SK-N-SH treated with all-trans-retinoic acid at 6 μM for 48 hours (cell line): Measurements from ENCODE around the gene AQP10.

Experiments used
- ATAC-seq: fragments of 200-7000 bp; cut with Tn5 transposase; 3 replicates; pipeline ENCODE4 v1.9.1; 2020; ENCODE audit warnings: mild to moderate bottlenecking, moderate library complexity
- ARNTL ChIP-seq: fragments of 450-650 bp; formaldehyde crosslinking; IDR thresholded peaks from 2 replicates; pipeline ENCODE4 v1.5.0; 2020; ENCODE audit warnings: low read depth, mild to moderate bottlenecking, moderate library complexity, borderline replicate concordance
- CREB5 ChIP-seq: fragments of 250-450 bp; sonication (Bioruptor Pico); IDR thresholded peaks from 2 replicates; pipeline ENCODE4 v1.5.1; 2020; ENCODE audit warnings: low read depth, mild to moderate bottlenecking, moderate library complexity
- CSDC2 ChIP-seq: fragments of 250-450 bp; sonication (Bioruptor Pico); IDR thresholded peaks from 2 replicates; pipeline ENCODE4 v1.5.0; 2020; ENCODE audit warnings: mild to moderate bottlenecking, moderate library complexity
- CSRNP3 ChIP-seq: fragments of 250-450 bp; sonication (Bioruptor Pico); IDR thresholded peaks from 2 replicates; pipeline ENCODE4 v1.5.1; 2021; ENCODE audit warnings: mild to moderate bottlenecking, moderate library complexity
- ESRRG ChIP-seq: fragments of 250-450 bp; sonication (Bioruptor Pico); IDR thresholded peaks from 2 replicates; pipeline ENCODE4 v1.6.1; 2021; ENCODE audit warnings: mild to moderate bottlenecking
- GLIS3 ChIP-seq: fragments of 250-450 bp; sonication (Bioruptor Pico); IDR thresholded peaks from 2 replicates; pipeline ENCODE4 v1.5.0; 2020; ENCODE audit warnings: mild to moderate bottlenecking, moderate library complexity
- ISL1 ChIP-seq: fragments of 250-450 bp; sonication (Bioruptor Pico); IDR thresholded peaks from 2 replicates; pipeline ENCODE4 v2.1.2; 2022; ENCODE audit warnings: mild to moderate bottlenecking, moderate library complexity
- OSR1 ChIP-seq: fragments of 250-450 bp; sonication (Bioruptor Pico); IDR thresholded peaks from 2 replicates; pipeline ENCODE4 v1.8.0; 2022; ENCODE audit warnings: moderate library complexity, mild to moderate bottlenecking, inconsistent platforms
- PATZ1 ChIP-seq: fragments of 250-450 bp; sonication (Bioruptor Pico); IDR thresholded peaks from 2 replicates; pipeline ENCODE4 v1.8.0; 2020; ENCODE audit warnings: mild to moderate bottlenecking, moderate library complexity, borderline replicate concordance
- POU6F1 ChIP-seq: fragments of 250-450 bp; sonication (Bioruptor Pico); IDR thresholded peaks from 2 replicates; pipeline ENCODE4 v1.8.0; 2021; ENCODE audit warnings: low read depth, mild to moderate bottlenecking, moderate library complexity, borderline replicate concordance
- PPARA ChIP-seq: fragments of 250-450 bp; sonication (Bioruptor Pico); IDR thresholded peaks from 2 replicates; pipeline ENCODE4 v1.5.0; 2020; ENCODE audit warnings: mild to moderate bottlenecking, borderline replicate concordance
- RARB ChIP-seq: fragments of 250-450 bp; sonication (Bioruptor Pico); IDR thresholded peaks from 2 replicates; pipeline ENCODE4 v1.8.0; 2021; ENCODE audit warnings: mild to moderate bottlenecking, moderate library complexity
- SNAI2 ChIP-seq: fragments of 250-450 bp; sonication (Bioruptor Pico); IDR thresholded peaks from 2 replicates; pipeline ENCODE4 v1.5.0; 2020; ENCODE audit warnings: mild to moderate bottlenecking, moderate library complexity
- TOX ChIP-seq: fragments of 250-450 bp; sonication (Bioruptor Pico); IDR thresholded peaks from 2 replicates; pipeline ENCODE4 v1.8.0; 2021; ENCODE audit warnings: mild to moderate bottlenecking, moderate library complexity, borderline replicate concordance
- TSHZ2 ChIP-seq: fragments of 250-450 bp; sonication (Bioruptor Pico); IDR thresholded peaks from 2 replicates; pipeline ENCODE4 v1.5.0; 2020; ENCODE audit warnings: mild to moderate bottlenecking, moderate library complexity
- ZC3H10 ChIP-seq: fragments of 250-450 bp; sonication (Bioruptor Pico); IDR thresholded peaks from 2 replicates; pipeline ENCODE4 v1.5.1; 2021; ENCODE audit warnings: mild to moderate bottlenecking, moderate library complexity
- ZFP3 ChIP-seq: fragments of 250-450 bp; sonication (Bioruptor Pico); IDR thresholded peaks from 2 replicates; pipeline ENCODE4 v1.5.0; 2020; ENCODE audit warnings: mild to moderate bottlenecking, moderate library complexity
- ZFP30 ChIP-seq: fragments of 450-650 bp; formaldehyde crosslinking; IDR thresholded peaks from 2 replicates; pipeline ENCODE4 v1.5.0; 2022; ENCODE audit warnings: mild to moderate bottlenecking, moderate library complexity
- ZNF70 ChIP-seq: fragments of 450-650 bp; formaldehyde crosslinking; IDR thresholded peaks from 2 replicates; pipeline ENCODE4 v1.5.0; 2020; ENCODE audit warnings: mild to moderate bottlenecking, moderate library complexity
- ZNF8 ChIP-seq: fragments of 450-650 bp; formaldehyde crosslinking; IDR thresholded peaks from 2 replicates; pipeline ENCODE4 v1.5.0; 2020; ENCODE audit warnings: mild to moderate bottlenecking, moderate library complexity

The AQP10 gene

GRCh38 chr1:154334079-154335024 lies 13.5 kb downstream of the AQP10 start:
- TF ChIP-seq CSRNP3 (CRISPR knock-in tag), result no peak
- no peak for TF ChIP-seq GLIS3 (CRISPR knock-in tag)
- TF ChIP-seq ZNF8 (CRISPR knock-in tag), result no peak
- TF ChIP-seq PPARA (CRISPR knock-in tag), result no peak
- TF ChIP-seq OSR1, result no peak
- no peak for TF ChIP-seq ZNF70 (CRISPR knock-in tag)
- TF ChIP-seq SNAI2 (CRISPR knock-in tag), result no peak
- TF ChIP-seq RARB (CRISPR knock-in tag), result no peak
- TF ChIP-seq ARNTL (CRISPR knock-in tag), result no peak
- no peak for TF ChIP-seq TSHZ2 (CRISPR knock-in tag)
- no peak for TF ChIP-seq ZFP3 (CRISPR knock-in tag)
- no peak for TF ChIP-seq ISL1 (CRISPR knock-in tag)
- TF ChIP-seq ESRRG (CRISPR knock-in tag), result no peak
- no peak for TF ChIP-seq TOX (CRISPR knock-in tag)
- TF ChIP-seq CREB5 (CRISPR knock-in tag), result no peak
- no peak for TF ChIP-seq PATZ1 (CRISPR knock-in tag)
- TF ChIP-seq POU6F1 (CRISPR knock-in tag), result no peak
- no peak for ATAC-seq

- no peak for TF ChIP-seq ZNF70 (CRISPR knock-in tag)
- 0 out of 2 replicates have a peak, but pooled peaks have one; percentile 17 for TF ChIP-seq ZC3H10 (CRISPR knock-in tag)
- TF ChIP-seq GLIS3 (CRISPR knock-in tag), result no peak
- no peak for TF ChIP-seq CSDC2 (CRISPR knock-in tag)
- no peak for TF ChIP-seq PATZ1 (CRISPR knock-in tag)
- no peak for TF ChIP-seq ZFP30 (CRISPR knock-in tag)
- TF ChIP-seq PPARA (CRISPR knock-in tag), result no peak
- peak; percentile 96 for ATAC-seq
These were observed 14.3 kb downstream of the AQP10 start for GRCh38 chr1:154335025-154335714.
